ENCODE data around the gene ANO9. TPM values are rescaled to one million over a fixed set of nuclear protein-coding genes. Genes with fewer than 3 reads are reported as not detected.
A peak's percentile ranks its signal among the peaks of the same experiment; 100 is the strongest.
"Not testable (repeated sequence)": the region's sequence is repeated elsewhere in the genome, so short reads cannot be mapped to it uniquely, and the experiment has no call there.

ANO9 gene
- total and polyA plus RNA-seq, 11 donors = 0.07 to 3.1 (median 0.21) TPM; not detected in 6

DNA sequence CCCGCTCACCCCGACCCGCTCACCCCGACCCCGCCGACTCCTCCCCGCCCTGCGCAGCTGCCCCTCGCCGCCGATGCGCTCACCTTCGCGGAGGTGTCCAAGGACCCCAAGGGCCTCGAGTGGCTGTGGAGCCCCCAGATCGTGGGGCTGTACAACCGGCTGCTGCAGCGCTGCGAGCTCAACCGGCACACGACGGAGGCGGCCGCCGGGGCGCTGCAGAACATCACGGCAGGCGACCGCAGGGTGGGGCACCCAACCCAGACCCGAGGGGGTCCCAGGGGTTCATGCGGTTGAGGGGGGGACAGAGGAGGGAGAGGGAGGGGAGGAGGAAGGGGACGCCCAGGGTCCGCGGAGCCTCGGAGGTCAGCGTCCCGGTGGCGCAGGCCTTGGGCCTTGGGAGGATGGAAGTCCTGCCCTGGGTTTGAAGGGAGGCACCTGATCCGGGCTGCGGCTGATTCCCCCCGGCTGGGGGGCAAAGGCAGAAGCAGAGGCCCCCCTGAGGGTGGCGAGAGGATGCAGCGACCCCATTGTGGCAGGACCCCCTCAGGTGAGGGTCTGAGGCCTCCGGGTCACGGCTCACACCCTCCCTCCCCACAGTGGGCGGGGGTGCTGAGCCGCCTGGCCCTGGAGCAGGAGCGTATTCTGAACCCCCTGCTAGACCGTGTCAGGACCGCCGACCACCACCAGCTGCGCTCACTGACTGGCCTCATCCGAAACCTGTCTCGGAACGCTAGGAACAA is 38.6 kb downstream of the ANO9 start:
- TF ChIP-seq, protein P1, sequence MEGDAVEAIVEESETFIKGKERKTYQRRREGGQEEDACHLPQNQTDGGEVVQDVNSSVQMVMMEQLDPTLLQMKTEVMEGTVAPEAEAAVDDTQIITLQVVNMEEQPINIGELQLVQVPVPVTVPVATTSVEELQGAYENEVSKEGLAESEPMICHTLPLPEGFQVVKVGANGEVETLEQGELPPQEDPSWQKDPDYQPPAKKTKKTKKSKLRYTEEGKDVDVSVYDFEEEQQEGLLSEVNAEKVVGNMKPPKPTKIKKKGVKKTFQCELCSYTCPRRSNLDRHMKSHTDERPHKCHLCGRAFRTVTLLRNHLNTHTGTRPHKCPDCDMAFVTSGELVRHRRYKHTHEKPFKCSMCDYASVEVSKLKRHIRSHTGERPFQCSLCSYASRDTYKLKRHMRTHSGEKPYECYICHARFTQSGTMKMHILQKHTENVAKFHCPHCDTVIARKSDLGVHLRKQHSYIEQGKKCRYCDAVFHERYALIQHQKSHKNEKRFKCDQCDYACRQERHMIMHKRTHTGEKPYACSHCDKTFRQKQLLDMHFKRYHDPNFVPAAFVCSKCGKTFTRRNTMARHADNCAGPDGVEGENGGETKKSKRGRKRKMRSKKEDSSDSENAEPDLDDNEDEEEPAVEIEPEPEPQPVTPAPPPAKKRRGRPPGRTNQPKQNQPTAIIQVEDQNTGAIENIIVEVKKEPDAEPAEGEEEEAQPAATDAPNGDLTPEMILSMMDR (IDR thresholded peaks at IDR 0.05) = no peak
- no peak for TF ChIP-seq POLR2A (IDR thresholded peaks at IDR 0.05)

DNA sequence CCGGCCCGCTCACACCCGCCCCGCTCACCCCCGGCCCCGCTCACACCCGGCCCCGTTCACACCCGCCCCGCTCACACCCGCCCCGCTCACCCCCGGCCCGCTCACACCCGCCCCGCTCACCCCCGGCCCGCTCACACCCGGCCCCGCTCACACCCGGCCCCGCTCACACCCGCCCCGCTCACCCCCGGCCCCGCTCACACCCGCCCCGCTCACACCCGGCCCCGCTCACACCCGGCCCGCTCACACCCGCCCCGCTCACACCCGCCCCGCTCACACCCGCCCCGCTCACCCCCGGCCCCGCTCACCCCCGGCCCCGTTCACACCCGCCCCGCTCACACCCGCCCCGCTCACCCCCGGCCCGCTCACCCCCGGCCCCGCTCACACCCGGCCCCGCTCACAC is 40.6 kb downstream of the ANO9 start:
- DNase-seq = peak in 1 of 5 donors; percentile 6
- ATAC-seq = not testable (repeated sequence)

More for the DNA sequence above, 38.6 kb downstream of the ANO9 start:
- DNase-seq (peak in 4 of 5 donors; percentile 6 to 64 (median 20)), ATAC-seq (no peak)
- intact Hi-C loops (cut with DNase I) = loop anchor here in 1 of 10 donors (10.0 kb wide), 1 partner anchor 112 kb away; no protein-coding TSS in a partner anchor
- Histone ChIP-seq H3K36me3 (no peaks in the 10 kb centered on the region), H3K9me3 (no peaks in the 10 kb centered on the region), H3K27ac (no peak overlapping the region), H3K4me3 (no peak overlapping the region), H3K27me3 (peaks cover 0 to 23% (median 7%) of the 10 kb centered on the region in 9 donors), H3K4me1 (peaks cover 0 to 34% (median 15%) of the 10 kb centered on the region in 12 donors)
- 50 to 89% (median 75%) methylated on average over 33 to 55 of the region's 55 CpGs for WGBS, 4 donors

DNA sequence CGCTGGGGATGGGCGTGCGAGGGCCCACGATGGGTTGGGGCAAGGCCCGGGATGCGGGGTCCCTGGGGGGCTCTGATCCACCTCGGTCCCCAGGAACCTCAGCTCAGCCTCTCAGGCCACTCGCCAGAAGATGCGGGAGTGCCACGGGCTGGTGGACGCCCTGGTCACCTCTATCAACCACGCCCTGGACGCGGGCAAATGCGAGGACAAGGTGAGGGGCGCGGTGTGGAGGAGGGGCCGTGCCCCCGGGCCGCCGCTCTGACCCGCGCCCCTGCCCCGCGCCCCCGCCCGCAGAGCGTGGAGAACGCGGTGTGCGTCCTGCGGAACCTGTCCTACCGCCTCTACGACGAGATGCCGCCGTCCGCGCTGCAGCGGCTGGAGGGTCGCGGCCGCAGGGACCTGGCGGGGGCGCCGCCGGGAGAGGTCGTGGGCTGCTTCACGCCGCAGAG is 41.5 kb downstream of the ANO9 start:
- Histone ChIP-seq H3K4me1 (peaks cover 0 to 25% (median 0%) of the 10 kb centered on the region in 12 donors), H3K4me3 (no peak overlapping the region), H3K9me3 (no peaks in the 10 kb centered on the region), H3K27me3 (peaks cover 0 to 28% (median 7%) of the 10 kb centered on the region in 9 donors), H3K27ac (no peak overlapping the region), H3K36me3 (no peaks in the 10 kb centered on the region)
- 7 to 79% (median 32%) methylated on average over 28 to 50 of the region's 50 CpGs for WGBS, 4 donors
- TF ChIP-seq POLR2A (IDR thresholded peaks at IDR 0.05) = no peak
- TF ChIP-seq, protein P1 (IDR thresholded peaks at IDR 0.05) = no peak
- intact Hi-C loops (cut with DNase I) = loop anchor here in 1 of 10 donors (10.0 kb wide), 1 partner anchor 115 kb away; no protein-coding TSS in a partner anchor
- peak in 3 of 5 donors; percentile 6 to 21 (median 18) for DNase-seq
- ATAC-seq = no peak

More for the DNA sequence above, 40.6 kb downstream of the ANO9 start:
- not testable (repeated sequence) for H3K9me3 ChIP-seq, H3K4me3 ChIP-seq, H3K27ac ChIP-seq, H3K36me3 ChIP-seq
- intact Hi-C loops (cut with DNase I) = loop anchor here in 1 of 10 donors (10.0 kb wide), 1 partner anchor 114 kb away; no protein-coding TSS in a partner anchor
- 96% methylated on average over 41 of the region's 52 CpGs; no CpG with 5 or more reads in 3 of the 4 donors for WGBS, 4 donors
- Histone ChIP-seq H3K4me1 (peaks cover 0 to 33% (median 6%) of the 10 kb centered on the region in 12 donors), H3K27me3 (peaks cover 0 to 23% (median 7%) of the 10 kb centered on the region in 9 donors)

DNA sequence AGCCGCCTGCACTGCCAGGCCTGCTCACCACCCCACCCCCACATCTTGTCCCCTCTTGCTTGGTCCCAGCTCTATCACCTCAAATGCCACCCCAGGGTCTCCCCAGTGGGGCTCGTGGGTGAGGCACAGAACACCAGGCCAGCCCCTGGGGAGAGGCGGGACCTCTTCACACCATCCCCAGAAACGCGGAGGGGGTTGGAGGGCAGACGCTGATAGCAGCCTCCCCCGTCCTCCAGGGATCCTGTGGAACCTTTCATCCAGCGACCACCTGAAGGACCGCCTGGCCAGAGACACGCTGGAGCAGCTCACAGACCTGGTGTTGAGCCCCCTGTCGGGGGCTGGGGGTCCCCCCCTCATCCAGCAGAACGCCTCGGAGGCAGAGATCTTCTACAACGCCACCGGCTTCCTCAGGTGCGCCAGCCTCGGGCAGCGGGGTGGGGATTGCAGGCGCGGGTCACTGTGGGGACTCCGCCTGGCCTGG is 42.0 kb downstream of the ANO9 start:
- no peaks in the 10 kb centered on the region for H3K9me3 ChIP-seq
- intact Hi-C loops (cut with DNase I) = loop anchor here in 1 of 10 donors (10.0 kb wide), 1 partner anchor 115 kb away; no protein-coding TSS in a partner anchor
- H3K27me3 ChIP-seq = peaks cover 0 to 31% (median 7%) of the 10 kb centered on the region in 9 donors
- no peak overlapping the region for H3K27ac ChIP-seq
- DNase-seq (peak in 2 of 5 donors; percentile 15 to 19), ATAC-seq (no peak)
- no peak overlapping the region for H3K4me3 ChIP-seq
- TF ChIP-seq POLR2A (IDR thresholded peaks at IDR 0.05) = no peak
- TF ChIP-seq, protein P1 (IDR thresholded peaks at IDR 0.05) = no peak
- 29 to 81% (median 49%) methylated on average over 10 to 21 of the region's 21 CpGs for WGBS, 4 donors
- H3K4me1 ChIP-seq = peaks cover 0 to 25% (median 0%) of the 10 kb centered on the region in 12 donors
- H3K36me3 ChIP-seq = no peaks in the 10 kb centered on the region

Data from heart left ventricle (tissue), 16 donors.